Adrenal gland (tissue), 5 donors: ENCODE measurements around the gene TGFBRAP1.

ENCODE experiments used
- POLR2A ChIP-seq, 2 donors: fragments of 450-650 bp; IDR thresholded peaks; one replicate each; pipeline ENCODE4 v1.6.1; 2017; ENCODE audit warnings: antibody characterized with exemption in 2 of 2, mild to moderate bottlenecking in 2 of 2, moderate library complexity in 1 of 2
- TF ChIP-seq, protein P1 (sequence below), 6 experiments: fragments of 450-650 bp in 4 of 6; fragments of 200-600 bp in 2 of 6; sonication (generic) in 1 of 6; IDR thresholded peaks; 1 replicate in 5 of 6; 2 replicates in 1 of 6; pipeline versions ENCODE4 v1.5.1 to v1.8.0; 2016 to 2021; ENCODE audit warnings: antibody characterized with exemption in 6 of 6, mild to moderate bottlenecking in 2 of 6, moderate library complexity in 1 of 6
- donor health status: DM: no; HTN: no; CAD: no.

DNA sequence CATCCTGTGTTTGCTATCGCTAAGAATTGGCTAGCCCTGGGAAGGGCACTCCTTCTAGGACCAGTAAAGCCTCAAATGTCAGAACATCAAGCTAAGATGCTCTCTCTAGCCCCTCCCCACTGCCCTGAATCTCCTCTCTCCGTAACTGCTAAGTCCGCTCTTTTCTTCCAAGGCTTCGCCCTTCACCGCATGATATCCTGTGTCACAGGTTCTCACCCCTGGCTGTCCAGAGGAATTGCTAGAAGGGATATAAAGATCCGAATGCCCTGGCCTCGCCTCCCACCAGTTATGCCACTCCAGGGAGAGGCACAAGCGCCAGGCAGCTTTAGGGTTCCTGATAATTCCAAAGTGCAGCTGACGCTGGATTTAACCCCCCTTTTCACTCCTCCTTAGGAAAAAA is 105.1 kb downstream of the TGFBRAP1 start:
- TF ChIP-seq, protein P1, sequence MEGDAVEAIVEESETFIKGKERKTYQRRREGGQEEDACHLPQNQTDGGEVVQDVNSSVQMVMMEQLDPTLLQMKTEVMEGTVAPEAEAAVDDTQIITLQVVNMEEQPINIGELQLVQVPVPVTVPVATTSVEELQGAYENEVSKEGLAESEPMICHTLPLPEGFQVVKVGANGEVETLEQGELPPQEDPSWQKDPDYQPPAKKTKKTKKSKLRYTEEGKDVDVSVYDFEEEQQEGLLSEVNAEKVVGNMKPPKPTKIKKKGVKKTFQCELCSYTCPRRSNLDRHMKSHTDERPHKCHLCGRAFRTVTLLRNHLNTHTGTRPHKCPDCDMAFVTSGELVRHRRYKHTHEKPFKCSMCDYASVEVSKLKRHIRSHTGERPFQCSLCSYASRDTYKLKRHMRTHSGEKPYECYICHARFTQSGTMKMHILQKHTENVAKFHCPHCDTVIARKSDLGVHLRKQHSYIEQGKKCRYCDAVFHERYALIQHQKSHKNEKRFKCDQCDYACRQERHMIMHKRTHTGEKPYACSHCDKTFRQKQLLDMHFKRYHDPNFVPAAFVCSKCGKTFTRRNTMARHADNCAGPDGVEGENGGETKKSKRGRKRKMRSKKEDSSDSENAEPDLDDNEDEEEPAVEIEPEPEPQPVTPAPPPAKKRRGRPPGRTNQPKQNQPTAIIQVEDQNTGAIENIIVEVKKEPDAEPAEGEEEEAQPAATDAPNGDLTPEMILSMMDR (IDR thresholded peaks at IDR 0.05), result no peak
- no peak for TF ChIP-seq POLR2A (IDR thresholded peaks at IDR 0.05)
